MCF 10A (cell line): ENCODE data around the gene APBA3. TPM values are rescaled to one million over a fixed set of nuclear protein-coding genes. Genes with fewer than 3 reads are reported as not detected.
A peak's percentile ranks its signal among the peaks of the same experiment; 100 is the strongest.
"Not testable (repeated sequence)": the region's sequence is repeated elsewhere in the genome, so short reads cannot be mapped to it uniquely, and the experiment has no call there.

Experiments used
- BruUV-seq: library from RNA; stranded (reverse); fragments of 400-500 nt; replicated peaks from 2 replicates; lab custom pipeline; 2021; lab: Mats Ljungman, UMichigan
- CTCF ChIA-PET: fragments of 300-600 bp; sonication (Branson Sonifier 250); formaldehyde crosslinking; extraction: SDS; loops from one replicate; lab custom pipeline; 2021; ENCODE audit warnings: antibody characterized with exemption, inconsistent platforms; lab: Yijun Ruan, JAX
- POLR2A ChIA-PET: fragments of 300-600, 350-650 bp; sonication (Branson Sonifier 250); formaldehyde crosslinking; extraction: SDS; loops from one replicate; lab custom pipeline; 2020; ENCODE audit warnings: antibody characterized with exemption, inconsistent platforms; lab: Yijun Ruan, JAX
- DNase-seq: peaks from one replicate; pipeline ENCODE4 v3.0.0-alpha.2; 2018; ENCODE audit not compliant: unreplicated experiment
- H3K27ac Mint-ChIP-seq: one replicate; pipeline ENCODE4 v1.8.0; 2022; ENCODE audit warnings: mild to moderate bottlenecking, low read depth, mixed read lengths; ENCODE audit not compliant: unreplicated experiment
- H3K27me3 Mint-ChIP-seq: one replicate; pipeline ENCODE4 v1.8.0; 2022; ENCODE audit warnings: mixed read lengths; ENCODE audit not compliant: insufficient read depth, unreplicated experiment
- H3K36me3 Mint-ChIP-seq: one replicate; pipeline ENCODE4 v1.8.0; 2022; ENCODE audit warnings: mild to moderate bottlenecking, moderate library complexity, mixed read lengths; ENCODE audit not compliant: insufficient read depth, unreplicated experiment
- H3K4me1 Mint-ChIP-seq: one replicate; pipeline ENCODE4 v1.8.0; 2022; ENCODE audit warnings: mixed read lengths; ENCODE audit not compliant: insufficient read depth, unreplicated experiment
- H3K4me3 Mint-ChIP-seq: one replicate; pipeline ENCODE4 v1.8.0; 2022; ENCODE audit warnings: mild to moderate bottlenecking, moderate library complexity, mixed read lengths; ENCODE audit not compliant: unreplicated experiment
- H3K9me3 Mint-ChIP-seq: one replicate; pipeline ENCODE4 v1.8.0; 2022; ENCODE audit warnings: mixed read lengths; ENCODE audit not compliant: unreplicated experiment
- intact Hi-C: fragments of 100-400 bp; cut with micrococcal nuclease; formaldehyde crosslinking; loops from 2 replicates; pipeline ENCODE4 v1.14.1; 2022
- total RNA-seq: library from RNA; stranded (reverse); gene quantifications from 2 replicates; pipeline ENCODE4 v1.2.3, GENCODE V29; 2022
- TF ChIP-seq, protein P1 (sequence below): fragments of 200-600 bp; IDR thresholded peaks from one replicate; pipeline ENCODE4 v1.8.0; 2022; ENCODE audit warnings: antibody characterized with exemption, mild to moderate bottlenecking; ENCODE audit not compliant: unreplicated experiment

APBA3 gene
- total RNA-seq, 1 experiment from 2014 or later, result 22.9 TPM

DNA sequence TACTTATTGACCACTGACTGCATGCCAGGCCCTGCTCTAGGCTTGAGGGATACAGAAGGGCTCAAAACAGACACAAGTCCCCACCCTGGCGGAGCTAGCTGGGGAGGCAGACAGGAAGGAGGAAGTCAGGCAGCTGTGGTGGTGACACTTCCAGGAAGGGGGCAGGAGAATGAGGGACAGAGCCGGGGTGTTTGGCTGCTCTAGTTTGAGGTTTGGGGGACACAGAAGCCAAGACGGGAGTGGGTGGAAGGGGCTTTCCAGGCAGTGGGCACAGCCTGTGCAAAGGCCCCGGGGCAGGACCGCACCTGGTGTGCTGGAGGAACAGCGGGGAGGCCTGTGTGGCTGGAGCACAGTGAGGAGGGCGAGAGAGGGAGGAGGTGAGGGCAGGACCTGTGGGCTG is 5.0 kb upstream of the APBA3 start:
- Mint-ChIP-seq H3K4me1 (peaks cover 5% of the 10 kb centered on the region), H3K36me3 (peaks cover 14% of the 10 kb centered on the region), H3K4me3 (no peak overlapping the region), H3K27me3 (no peaks in the 10 kb centered on the region), H3K27ac (no peak overlapping the region), H3K9me3 (no peaks in the 10 kb centered on the region)
- CTCF ChIA-PET, result interaction anchor here (0.6 kb wide), 1 partner anchor 474 kb away, joined by 3 read pairs; no protein-coding TSS in a partner anchor
- POLR2A ChIA-PET, result no interaction called here
- DNase-seq, result no peak
- TF ChIP-seq, protein P1, sequence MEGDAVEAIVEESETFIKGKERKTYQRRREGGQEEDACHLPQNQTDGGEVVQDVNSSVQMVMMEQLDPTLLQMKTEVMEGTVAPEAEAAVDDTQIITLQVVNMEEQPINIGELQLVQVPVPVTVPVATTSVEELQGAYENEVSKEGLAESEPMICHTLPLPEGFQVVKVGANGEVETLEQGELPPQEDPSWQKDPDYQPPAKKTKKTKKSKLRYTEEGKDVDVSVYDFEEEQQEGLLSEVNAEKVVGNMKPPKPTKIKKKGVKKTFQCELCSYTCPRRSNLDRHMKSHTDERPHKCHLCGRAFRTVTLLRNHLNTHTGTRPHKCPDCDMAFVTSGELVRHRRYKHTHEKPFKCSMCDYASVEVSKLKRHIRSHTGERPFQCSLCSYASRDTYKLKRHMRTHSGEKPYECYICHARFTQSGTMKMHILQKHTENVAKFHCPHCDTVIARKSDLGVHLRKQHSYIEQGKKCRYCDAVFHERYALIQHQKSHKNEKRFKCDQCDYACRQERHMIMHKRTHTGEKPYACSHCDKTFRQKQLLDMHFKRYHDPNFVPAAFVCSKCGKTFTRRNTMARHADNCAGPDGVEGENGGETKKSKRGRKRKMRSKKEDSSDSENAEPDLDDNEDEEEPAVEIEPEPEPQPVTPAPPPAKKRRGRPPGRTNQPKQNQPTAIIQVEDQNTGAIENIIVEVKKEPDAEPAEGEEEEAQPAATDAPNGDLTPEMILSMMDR, result no peak
- intact Hi-C loops, result loop anchor here (10.0 kb wide), 1 partner anchor 58 kb away; no protein-coding TSS in a partner anchor
- BruUV-seq, result no TSS peak

DNA sequence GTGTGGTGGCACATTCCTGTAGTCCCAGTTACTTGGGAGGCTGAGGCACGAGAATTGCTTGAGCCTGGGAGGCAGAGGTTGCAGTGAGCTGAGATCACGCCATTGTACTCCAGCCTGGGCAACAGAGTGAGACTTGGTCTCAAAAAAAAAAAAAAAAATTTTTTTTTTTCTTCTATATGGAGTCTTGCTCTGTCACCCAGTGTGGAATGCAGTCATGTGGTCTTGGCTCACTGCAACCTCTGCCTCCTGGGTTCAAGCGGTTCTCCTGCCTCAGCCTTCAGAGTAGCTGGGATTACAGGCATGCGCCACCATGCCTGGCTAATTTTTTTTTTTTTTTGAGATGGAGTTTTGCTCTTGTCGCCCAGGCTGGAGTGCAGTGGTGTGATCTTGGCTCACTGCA is 4.3 kb upstream of the APBA3 start:
- CTCF ChIA-PET, H3K27ac Mint-ChIP-seq, H3K4me3 Mint-ChIP-seq, H3K27me3 Mint-ChIP-seq, H3K9me3 Mint-ChIP-seq, BruUV-seq, H3K4me1 Mint-ChIP-seq, POLR2A ChIA-PET, DNase-seq: not testable (repeated sequence)
- intact Hi-C loops, result loop anchor here (10.0 kb wide), 1 partner anchor 59 kb away; no protein-coding TSS in a partner anchor
- H3K36me3 Mint-ChIP-seq, result peaks cover 20% of the 10 kb centered on the region

DNA sequence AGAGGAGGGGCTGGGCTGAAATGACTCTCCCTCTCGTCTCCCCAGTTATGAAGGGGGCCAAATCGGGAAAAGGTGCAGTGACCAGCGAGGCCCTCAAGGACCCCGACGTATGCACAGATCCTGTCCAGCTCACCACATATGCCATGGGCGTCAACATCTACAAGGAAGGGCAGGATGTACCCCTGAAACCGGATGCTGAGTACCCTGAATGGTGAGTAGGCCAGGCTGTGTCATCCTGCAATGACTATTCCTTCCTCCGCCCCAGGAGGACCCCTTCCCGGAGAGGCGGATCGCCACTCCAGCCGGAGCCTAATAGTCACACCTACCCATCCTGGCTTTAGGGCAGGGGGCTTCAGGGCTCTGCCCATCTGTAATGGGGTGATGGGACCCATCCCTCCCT is 3.6 kb upstream of the APBA3 start:
- TF ChIP-seq, protein P1, result no peak
- Mint-ChIP-seq H3K4me3 (no peak overlapping the region), H3K9me3 (no peaks in the 10 kb centered on the region), H3K4me1 (peaks cover 6% of the 10 kb centered on the region), H3K36me3 (peaks cover 21% of the 10 kb centered on the region), H3K27ac (no peak overlapping the region), H3K27me3 (no peaks in the 10 kb centered on the region)
- ChIA-PET POLR2A (no interaction called here), CTCF (no interaction called here)
- intact Hi-C loops, result loop anchor here (10.0 kb wide), 1 partner anchor 60 kb away; no protein-coding TSS in a partner anchor
- no TSS peak for BruUV-seq
- DNase-seq, result no peak

DNA sequence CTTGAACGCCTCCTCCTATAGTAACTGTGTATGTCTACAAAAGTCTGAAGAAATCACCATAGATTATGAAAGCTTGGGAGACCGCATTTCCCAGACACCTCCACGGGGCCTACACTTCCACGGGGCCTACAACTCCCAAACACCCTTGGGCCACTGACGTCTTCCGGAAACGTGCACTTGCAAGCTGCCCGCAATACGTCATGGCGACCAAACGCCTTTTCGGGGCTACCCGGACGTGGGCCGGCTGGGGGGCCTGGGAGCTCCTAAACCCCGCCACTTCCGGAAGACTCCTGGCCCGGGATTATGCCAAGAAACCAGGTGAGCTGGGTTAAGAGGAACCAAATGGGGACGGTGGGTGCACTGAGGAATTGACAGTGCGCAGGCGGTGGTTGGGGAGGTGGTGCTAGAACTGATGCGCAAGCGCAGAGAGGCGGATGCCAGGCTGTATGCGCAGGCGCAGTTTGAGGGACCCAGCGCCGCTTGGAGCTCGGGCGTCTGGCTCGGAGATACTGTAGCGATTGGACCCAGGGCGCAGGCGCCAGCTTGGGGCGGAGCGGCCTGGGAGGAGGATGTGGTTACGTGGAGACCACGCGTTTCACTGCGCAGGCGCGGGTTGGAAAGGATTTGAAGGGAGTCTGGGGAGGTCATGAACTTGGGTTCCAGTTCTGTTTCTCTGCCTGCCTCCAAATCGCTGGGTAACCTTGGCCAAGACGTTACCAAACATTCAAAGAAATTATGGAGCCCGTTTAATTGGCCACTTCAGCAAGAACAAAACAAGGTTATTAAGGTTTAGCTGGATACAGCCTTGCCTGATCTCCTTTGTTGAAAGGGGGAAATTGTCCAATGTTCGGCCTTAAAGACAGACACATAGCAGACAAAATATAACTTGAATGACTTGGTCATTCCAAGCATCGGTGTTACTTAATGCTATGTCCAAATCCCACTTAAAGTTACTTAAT is 1.3 kb upstream of the APBA3 start, which contains the start of gene MRPL54:
Gene MRPL54, plus strand, starts transcription at position 182 of the 959 bp plus-strand sequence. Its CDS starts 19 bp downstream, at position 201.
- peak; percentile 100 for DNase-seq
- Mint-ChIP-seq H3K9me3 (no peaks in the 10 kb centered on the region), H3K4me1 (peaks cover 6% of the 10 kb centered on the region), H3K4me3 (peak within 1 kb of the TSS; percentile 92), H3K27ac (peak within 1 kb of the TSS; percentile 98), H3K36me3 (peaks cover 31% of the 10 kb centered on the region), H3K27me3 (no peaks in the 10 kb centered on the region)
- POLR2A ChIA-PET, result interaction anchor here (0.6 to 3.5 kb wide), 26 partner anchors 8 to 1287 kb away, joined by 3 to 33 read pairs (median 4); partner anchors contain the start of genes CHAF1A, DAPK3, EEF2 and GADD45B
- BruUV-seq, result TSS peak; percentile 92
- CTCF ChIA-PET, result interaction anchor here (0.6 to 2.4 kb wide), 10 partner anchors 10 to 631 kb away, joined by 3 to 11 read pairs (median 4); no protein-coding TSS in a partner anchor
- intact Hi-C loops, result loop anchor here (10.0 kb wide), 1 partner anchor 62 kb away; no protein-coding TSS in a partner anchor
- TF ChIP-seq, protein P1, result no peak
